ENCODE measurements around the gene F12. TPM values are rescaled to one million over a fixed set of nuclear protein-coding genes. Genes with fewer than 3 reads are reported as not detected.
A peak's percentile ranks its signal among the peaks of the same experiment; 100 is the strongest.

Gene F12
- total RNA-seq, 1 experiment from 2014 or later: 0.74 TPM

GRCh38 chr5:177403792-177404640 lies 5.3 kb downstream of the F12 start:
- Histone ChIP-seq H3K9me3 (replicated peaks) (peaks cover 2% of the 10 kb centered on the region; the same call in 1 of the 2 replicates), H3K27me3 (replicated peaks) (peaks cover 40% of the 10 kb centered on the region), H3K36me3 (no peaks in the 10 kb centered on the region), H3K27ac (no peak overlapping the region), H3K4me1 (replicated peaks) (peaks cover 27% of the 10 kb centered on the region), H3K4me3 (peak overlapping the region; percentile 42)
- peak; percentile 88 to 91 for DNase-seq (ENCODE audit: low read depth in 1 of 2, low spot score in 2 of 2)

DNA sequence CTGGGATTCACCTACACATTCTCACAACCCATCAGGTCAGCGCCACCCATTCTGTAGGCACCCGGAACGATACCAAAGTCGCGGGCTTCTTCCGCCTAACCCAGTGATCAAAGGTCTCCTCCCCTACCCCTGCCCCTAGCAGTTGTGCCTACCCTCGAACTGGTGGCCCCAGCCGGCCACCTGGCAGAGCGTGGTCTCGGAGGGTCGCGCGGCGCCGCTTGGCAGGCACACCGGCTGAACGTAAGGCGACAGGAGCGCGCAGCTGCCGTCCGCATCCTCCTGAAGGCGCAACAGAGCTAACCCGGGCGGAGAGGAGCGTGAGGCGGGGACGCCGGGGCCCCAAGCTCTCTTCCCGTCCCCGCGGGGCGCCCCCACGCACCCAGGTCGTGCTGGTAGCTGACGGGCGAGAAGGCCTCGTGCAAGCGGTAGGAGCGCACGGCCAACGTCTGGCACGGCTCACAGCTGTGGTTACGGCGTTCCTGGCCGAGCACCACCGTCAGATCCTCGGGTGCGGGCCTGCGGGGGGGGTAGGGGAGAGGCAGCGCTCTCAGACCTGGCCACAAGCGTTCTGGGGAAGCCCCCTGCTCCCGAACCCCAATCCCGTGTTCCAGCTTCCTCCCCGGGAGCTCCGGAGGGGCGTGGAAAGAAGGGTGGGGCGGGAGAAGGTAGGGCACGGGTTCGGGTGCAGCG lies 6.1 kb downstream of the F12 start:
- peaks cover 2% of the 10 kb centered on the region; the same call in 1 of the 2 replicates for H3K9me3 ChIP-seq (replicated peaks)
- H3K4me1 ChIP-seq (replicated peaks): peaks cover 27% of the 10 kb centered on the region
- DNase-seq (ENCODE audit: low read depth in 1 of 2, low spot score in 2 of 2): no peak
- H3K36me3 ChIP-seq: no peaks in the 10 kb centered on the region
- peaks cover 43% of the 10 kb centered on the region for H3K27me3 ChIP-seq (replicated peaks)
- H3K27ac ChIP-seq: no peak overlapping the region
- H3K4me3 ChIP-seq: peak overlapping the region; percentile 42

DNA sequence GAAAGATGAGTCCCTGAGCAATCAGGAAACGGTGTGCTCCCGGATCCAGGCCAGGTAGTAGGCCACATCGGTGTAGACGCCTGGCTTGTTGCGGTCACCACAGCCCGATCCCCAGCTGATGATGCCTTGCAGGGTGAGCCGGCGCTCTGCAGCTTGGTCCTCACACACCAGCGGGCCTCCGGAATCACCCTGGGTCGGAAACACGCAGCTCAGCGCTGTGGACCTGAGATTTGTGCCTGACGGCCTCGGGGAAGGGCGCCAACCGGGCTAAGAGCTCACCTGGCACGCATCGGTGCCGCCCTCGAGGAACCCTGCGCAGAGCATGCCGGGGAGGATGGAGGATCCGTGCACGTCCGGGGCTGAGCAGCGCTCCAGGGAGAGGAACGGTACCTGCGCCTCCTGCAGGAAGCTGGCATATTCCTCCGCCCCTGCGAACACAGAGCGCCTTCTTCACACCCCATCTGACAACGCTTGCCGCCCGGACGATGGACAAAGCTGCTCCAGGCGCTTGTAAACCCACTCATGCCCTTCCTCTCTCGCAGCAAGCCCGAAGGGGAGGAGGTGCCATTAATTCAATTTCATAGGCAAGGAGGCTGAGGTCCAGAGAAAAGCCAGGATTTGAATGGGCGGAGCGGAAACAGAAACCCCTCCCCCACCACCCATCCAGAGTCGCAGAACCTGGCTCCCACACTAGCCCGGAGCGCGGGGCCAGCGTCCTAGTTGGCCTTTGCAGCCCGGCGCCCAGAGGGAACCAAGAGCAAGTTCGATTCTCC lies 6.9 kb downstream of the F12 start:
- peaks cover 2% of the 10 kb centered on the region; the same call in 1 of the 2 replicates for H3K9me3 ChIP-seq (replicated peaks)
- peaks cover 27% of the 10 kb centered on the region for H3K4me1 ChIP-seq (replicated peaks)
- no peak overlapping the region for H3K4me3 ChIP-seq
- no peaks in the 10 kb centered on the region for H3K36me3 ChIP-seq
- DNase-seq (ENCODE audit: low read depth in 1 of 2, low spot score in 2 of 2): peak; percentile 61 to 75
- no peak overlapping the region for H3K27ac ChIP-seq
- peaks cover 47% of the 10 kb centered on the region for H3K27me3 ChIP-seq (replicated peaks)

GRCh38 chr5:177399997-177400868 lies 9.1 kb downstream of the F12 start, which contains the start of gene PFN3:
TSS of gene PFN3 (minus strand) at chr5:177400661. CDS start at chr5:177400576, 85 bp downstream.
- Histone ChIP-seq H3K4me1 (replicated peaks) (peaks cover 27% of the 10 kb centered on the region), H3K4me3 (no peak within 1 kb of the TSS), H3K27ac (no peak within 1 kb of the TSS), H3K36me3 (no peaks in the 10 kb centered on the region), H3K9me3 (replicated peaks) (peaks cover 2% of the 10 kb centered on the region; the same call in 1 of the 2 replicates), H3K27me3 (replicated peaks) (peaks cover 54% of the 10 kb centered on the region)
- peak in 1 of 2 experiments; percentile 64 for DNase-seq (ENCODE audit: low read depth in 1 of 2, low spot score in 2 of 2)

- Histone ChIP-seq H3K36me3 (no peaks in the 10 kb centered on the region), H3K9me3 (replicated peaks) (no peaks in the 10 kb centered on the region; the same call in 1 of the 2 replicates), H3K4me3 (no peak overlapping the region), H3K27me3 (replicated peaks) (peaks cover 50% of the 10 kb centered on the region), H3K4me1 (replicated peaks) (peaks cover 9% of the 10 kb centered on the region), H3K27ac (no peak overlapping the region)
- peak in 1 of 2 experiments; percentile 50 for DNase-seq (ENCODE audit: low read depth in 1 of 2, low spot score in 2 of 2)
Observed at GRCh38 chr5:177397875-177398390, 11.4 kb downstream of the F12 start.

DNA sequence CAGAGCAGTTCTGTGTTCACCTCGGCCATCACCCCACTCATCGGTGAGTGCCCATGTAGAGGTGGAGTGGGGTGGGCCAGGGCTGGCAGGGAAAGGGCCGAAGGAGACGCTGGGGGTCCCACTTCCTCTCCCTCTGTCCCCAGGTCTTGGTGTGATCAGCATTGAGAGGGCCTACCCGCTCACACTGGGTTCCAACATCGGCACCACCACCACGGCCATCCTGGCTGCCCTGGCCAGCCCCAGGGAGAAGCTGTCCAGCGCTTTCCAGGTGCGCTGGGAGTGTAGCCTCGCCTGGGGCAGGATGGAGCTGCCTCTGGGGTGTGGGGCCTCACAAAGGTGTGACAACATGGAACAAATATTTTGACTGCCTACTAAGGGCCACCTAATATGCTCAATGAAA lies 12.6 kb downstream of the F12 start:
- H3K27ac ChIP-seq: no peak overlapping the region
- no peaks in the 10 kb centered on the region for H3K36me3 ChIP-seq
- H3K4me3 ChIP-seq: no peak overlapping the region
- H3K9me3 ChIP-seq (replicated peaks): no peaks in the 10 kb centered on the region; the same call in 1 of the 2 replicates
- no peaks in the 10 kb centered on the region for H3K4me1 ChIP-seq (replicated peaks)
- peaks cover 39% of the 10 kb centered on the region for H3K27me3 ChIP-seq (replicated peaks)
- DNase-seq (ENCODE audit: low read depth in 1 of 2, low spot score in 2 of 2): no peak

GRCh38 chr5:177396078-177396477 lies 13.3 kb downstream of the F12 start:
- Histone ChIP-seq H3K4me1 (replicated peaks) (no peaks in the 10 kb centered on the region), H3K9me3 (replicated peaks) (no peaks in the 10 kb centered on the region; the same call in 1 of the 2 replicates), H3K27ac (no peak overlapping the region), H3K27me3 (replicated peaks) (peaks cover 32% of the 10 kb centered on the region), H3K4me3 (no peak overlapping the region), H3K36me3 (no peaks in the 10 kb centered on the region)
- DNase-seq (ENCODE audit: low read depth in 1 of 2, low spot score in 2 of 2): no peak

- peaks cover 14% of the 10 kb centered on the region for H3K4me1 ChIP-seq (replicated peaks)
- H3K4me3 ChIP-seq: no peak overlapping the region
- DNase-seq (ENCODE audit: low read depth in 1 of 2, low spot score in 2 of 2): no peak
- H3K27me3 ChIP-seq (replicated peaks): peaks cover 19% of the 10 kb centered on the region
- H3K9me3 ChIP-seq (replicated peaks): no peaks in the 10 kb centered on the region
- no peak overlapping the region for H3K27ac ChIP-seq
- H3K36me3 ChIP-seq: no peaks in the 10 kb centered on the region
Observed at GRCh38 chr5:177393990-177394389, 15.4 kb downstream of the F12 start.

DNA sequence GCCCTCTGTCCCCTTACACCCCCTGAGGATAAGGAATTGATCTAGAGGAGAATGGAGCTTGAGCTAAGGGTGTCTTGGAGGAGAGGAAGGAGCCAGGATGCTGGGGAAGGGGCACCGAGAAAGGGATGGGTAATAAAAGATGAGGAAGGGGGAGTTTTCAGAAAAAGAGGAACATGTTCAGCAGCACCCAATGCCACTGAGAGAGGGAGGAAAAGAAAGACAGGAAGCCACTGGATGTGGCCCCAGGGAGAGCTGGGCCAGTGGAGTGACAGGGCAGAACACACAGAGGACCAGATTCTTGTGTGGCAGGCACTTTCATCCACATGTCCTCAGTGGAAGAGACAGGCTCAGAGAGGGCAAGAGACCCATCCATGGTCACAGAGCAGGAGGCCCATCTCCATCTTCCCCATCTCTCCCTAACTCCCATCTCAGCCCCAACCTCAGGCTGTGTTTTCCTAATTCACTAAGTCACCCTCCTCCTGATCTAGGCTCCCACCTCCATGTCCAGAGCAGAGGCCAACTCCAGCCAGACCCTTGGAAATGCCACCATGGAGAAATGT lies 16.1 kb downstream of the F12 start:
- Histone ChIP-seq H3K9me3 (replicated peaks) (no peaks in the 10 kb centered on the region), H3K4me1 (replicated peaks) (peaks cover 21% of the 10 kb centered on the region), H3K36me3 (no peaks in the 10 kb centered on the region), H3K27ac (no peak overlapping the region), H3K4me3 (no peak overlapping the region), H3K27me3 (replicated peaks) (peaks cover 16% of the 10 kb centered on the region)
- no peak for DNase-seq (ENCODE audit: low read depth in 1 of 2, low spot score in 2 of 2)

- H3K27me3 ChIP-seq (replicated peaks): peaks cover 15% of the 10 kb centered on the region
Observed at GRCh38 chr5:177392765-177393164, 16.6 kb downstream of the F12 start.

DNA sequence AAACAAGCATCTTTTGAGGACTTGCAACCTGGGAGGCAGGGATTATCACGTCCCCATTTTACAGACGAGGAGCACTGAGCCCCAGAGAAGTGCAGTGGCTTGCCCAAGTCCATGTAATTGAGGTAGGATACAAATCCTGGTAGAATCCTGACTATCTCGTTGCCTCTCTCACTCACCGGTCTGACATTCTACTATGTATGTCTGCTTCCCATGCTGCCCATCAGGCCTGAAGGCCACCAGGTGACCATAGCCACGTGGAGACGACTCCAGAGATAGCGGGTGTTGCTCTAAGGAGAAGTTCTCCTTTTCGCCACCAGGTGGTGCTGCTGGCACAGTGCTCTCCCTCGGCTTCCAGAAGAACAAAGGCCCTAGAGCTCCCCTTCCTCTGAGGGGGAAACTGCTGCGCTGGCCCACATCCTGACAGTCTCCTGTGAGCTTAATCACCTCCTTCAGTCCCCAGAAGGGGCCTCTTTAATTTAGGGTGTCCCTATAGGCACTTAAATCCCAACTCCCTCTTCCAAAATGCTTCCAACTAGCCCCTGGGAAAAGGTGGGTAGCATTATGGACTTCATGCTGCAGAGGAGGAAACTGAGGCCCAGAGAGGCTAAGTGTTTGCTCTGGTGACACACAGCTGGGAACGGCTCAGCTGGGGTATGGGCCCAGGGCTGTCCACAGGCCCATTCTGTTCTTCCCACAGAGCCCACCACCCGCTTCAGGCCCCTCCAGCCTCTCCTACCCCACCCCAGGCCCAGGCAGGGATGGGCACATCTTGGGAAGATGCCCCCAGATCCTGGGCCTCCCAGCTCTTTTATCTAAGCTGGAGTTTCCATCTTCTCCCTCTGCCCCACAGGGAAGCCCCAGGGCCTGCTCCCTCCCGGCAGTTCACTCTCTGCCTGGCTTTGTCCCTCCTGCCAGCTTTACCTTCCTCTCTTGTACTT lies 18.7 kb downstream of the F12 start:
- Histone ChIP-seq H3K27me3 (replicated peaks) (peaks cover 3% of the 10 kb centered on the region; the same call in 1 of the 2 replicates), H3K4me1 (replicated peaks) (peaks cover 21% of the 10 kb centered on the region), H3K9me3 (replicated peaks) (no peaks in the 10 kb centered on the region), H3K27ac (no peak overlapping the region), H3K4me3 (no peak overlapping the region), H3K36me3 (no peaks in the 10 kb centered on the region)
- peak; percentile 86 to 89 for DNase-seq (ENCODE audit: low read depth in 1 of 2, low spot score in 2 of 2)

More at GRCh38 chr5:177392765-177393164, 16.6 kb downstream of the F12 start:
- Histone ChIP-seq H3K27ac (no peak overlapping the region), H3K36me3 (no peaks in the 10 kb centered on the region), H3K4me1 (replicated peaks) (peaks cover 21% of the 10 kb centered on the region), H3K4me3 (no peak overlapping the region), H3K9me3 (replicated peaks) (no peaks in the 10 kb centered on the region)
- DNase-seq (ENCODE audit: low read depth in 1 of 2, low spot score in 2 of 2): no peak
